HepG2 (cell line): ENCODE results near the gene SYNPR. TPM values are rescaled to one million over a fixed set of nuclear protein-coding genes. Genes with fewer than 3 reads are reported as not detected.

Experiments used
- ATAC-seq: fragments of 200-7000 bp; cut with Tn5 transposase; 3 replicates; pipeline ENCODE4 v1.9.1; 2020; ENCODE audit warnings: mild to moderate bottlenecking, moderate library complexity
- BruUV-seq: library from RNA; stranded (reverse); fragments of 400-500 nt; replicated peaks from 2 replicates; lab custom pipeline; 2021; lab: Mats Ljungman, UMichigan
- CTCF ChIA-PET: fragments of 300-600 bp; formaldehyde crosslinking; extraction: SDS; loops from one replicate; lab custom pipeline; 2021; ENCODE audit warnings: low total read pairs, inconsistent platforms, low intra/inter-chr PET ratio; lab: Yijun Ruan, JAX
- POLR2A ChIA-PET: fragments of 350-600 bp; sonication (Branson Sonifier 250); formaldehyde crosslinking; loops from one replicate; lab custom pipeline; 2020; ENCODE audit warnings: antibody characterized with exemption, inconsistent platforms; lab: Yijun Ruan, JAX
- DNase-seq: peaks from one replicate; pipeline ENCODE4 v3.0.0-alpha.2; 2015; ENCODE audit warnings: low spot score
- FAIRE-seq: peaks from 3 replicates; lab custom pipeline; 2011; peaks lifted over from hg19 to GRCh38; lab: Jason Lieb, UNC
- H2AFZ ChIP-seq: one replicate; pipeline ENCODE4 v1.6.1; 2011; ENCODE audit warnings: low read length, inconsistent platforms
- H3K27ac ChIP-seq: fragments of 300-600 bp; 3 replicates; pipeline ENCODE4 v1.8.0; 2011; ENCODE audit warnings: mixed run types, mild to moderate bottlenecking, mixed read lengths, low read length, inconsistent platforms; ENCODE audit not compliant: insufficient read depth; ENCODE audit errors: extremely low read length
- H3K27me3 ChIP-seq, 2 experiments: fragments of 200-600 bp in 1 of 2; 2 replicates in 1 of 2; 3 replicates in 1 of 2; pipeline versions ENCODE4 v1.6.0 to v1.8.0; 2011; ENCODE audit warnings: low read length in 2 of 2, mild to moderate bottlenecking in 2 of 2, moderate library complexity in 2 of 2, inconsistent platforms in 1 of 2; ENCODE audit not compliant: insufficient read depth in 2 of 2, control insufficient read depth in 1 of 2
- H3K36me3 ChIP-seq, 2 experiments: fragments of 200-600 bp in 1 of 2; replicated peaks in 1 of 2; 2 replicates in 1 of 2; 3 replicates in 1 of 2; pipeline versions ENCODE4 v1.5.1 to v1.8.0; 2011; ENCODE audit warnings: low read length in 2 of 2, inconsistent platforms in 1 of 2; ENCODE audit not compliant: insufficient read depth in 2 of 2, control insufficient read depth in 1 of 2
- H3K4me1 ChIP-seq: 2 replicates; pipeline ENCODE4 v1.5.1; 2012; ENCODE audit warnings: low read length, inconsistent platforms; ENCODE audit not compliant: insufficient read depth
- H3K4me2 ChIP-seq: 2 replicates; pipeline ENCODE4 v1.6.0; 2011; ENCODE audit warnings: low read depth, low read length, inconsistent platforms
- H3K4me3 ChIP-seq, 3 experiments: fragments of 200-600 bp in 1 of 3; sonication (generic), shearing (Covaris generic) in 1 of 3; replicated peaks in 1 of 3; 2 replicates each; pipeline ENCODE4 v1.5.1; 2011 to 2016; ENCODE audit warnings: low read length in 3 of 3, inconsistent platforms in 2 of 3, low read depth in 2 of 3, mild to moderate bottlenecking in 2 of 3, control low read depth in 1 of 3, mixed read lengths in 1 of 3; ENCODE audit not compliant: insufficient read depth in 1 of 3
- H3K79me2 ChIP-seq: one replicate; pipeline ENCODE4 v1.6.1; 2011; ENCODE audit warnings: low read length, inconsistent platforms; ENCODE audit not compliant: insufficient read depth
- H3K9ac ChIP-seq: 2 replicates; pipeline ENCODE4 v1.6.0; 2011; ENCODE audit warnings: mild to moderate bottlenecking, low read depth, low read length, inconsistent platforms; ENCODE audit not compliant: insufficient read depth
- H3K9me3 ChIP-seq: 2 replicates; pipeline ENCODE4 v1.5.1; 2012; ENCODE audit warnings: mild to moderate bottlenecking, low read length
- H4K20me1 ChIP-seq: 2 replicates; pipeline ENCODE4 v1.6.0; 2011; ENCODE audit warnings: inconsistent platforms, mild to moderate bottlenecking, low read length, moderate library complexity; ENCODE audit not compliant: insufficient read depth
- ATF2 ChIP-seq: sonication (generic); formaldehyde crosslinking; IDR thresholded peaks from 2 replicates; pipeline ENCODE4 v1.4.0; 2020; ENCODE audit warnings: missing genetic modification reagents
- FOXP4 ChIP-seq: sonication (generic); formaldehyde crosslinking; IDR thresholded peaks from 2 replicates; pipeline ENCODE4 v1.4.0; 2020; ENCODE audit warnings: missing genetic modification reagents
- KDM4B ChIP-seq: sonication (generic); formaldehyde crosslinking; IDR thresholded peaks from 2 replicates; pipeline ENCODE4 v1.4.0; 2020; ENCODE audit warnings: missing genetic modification reagents
- SMYD3 ChIP-seq: sonication (generic); formaldehyde crosslinking; IDR thresholded peaks from 2 replicates; pipeline ENCODE4 v1.8.1; 2023; ENCODE audit warnings: mild to moderate bottlenecking, missing genetic modification reagents
- USF2 ChIP-seq, 2 experiments: sonication (generic) in 1 of 2; formaldehyde crosslinking in 1 of 2; IDR thresholded peaks; 2 replicates each; pipeline versions ENCODE4 v1.5.1 to v1.6.1; 2011 to 2020; ENCODE audit warnings: borderline replicate concordance in 1 of 2, low read depth in 1 of 2, low read length in 1 of 2, mild to moderate bottlenecking in 1 of 2, missing genetic modification reagents in 1 of 2, moderate library complexity in 1 of 2
- ZNF337 ChIP-seq: sonication (generic); formaldehyde crosslinking; IDR thresholded peaks from 2 replicates; pipeline ENCODE4 v1.5.1; 2020; ENCODE audit warnings: missing genetic modification reagents, low read depth, mild to moderate bottlenecking, borderline replicate concordance
- ZNF550 ChIP-seq: sonication (generic); formaldehyde crosslinking; IDR thresholded peaks from 2 replicates; pipeline ENCODE4 v1.4.0; 2020; ENCODE audit warnings: mild to moderate bottlenecking, missing genetic modification reagents, borderline replicate concordance
- ZNF75D ChIP-seq: sonication (generic); formaldehyde crosslinking; IDR thresholded peaks from 2 replicates; pipeline ENCODE4 v1.8.1; 2023; ENCODE audit warnings: missing genetic modification reagents, mild to moderate bottlenecking, borderline replicate concordance
- ZNF777 ChIP-seq: sonication (generic); formaldehyde crosslinking; IDR thresholded peaks from 2 replicates; pipeline ENCODE4 v1.4.0; 2020; ENCODE audit warnings: missing genetic modification reagents
- ZSCAN21 ChIP-seq: sonication (generic); formaldehyde crosslinking; IDR thresholded peaks from 2 replicates; pipeline ENCODE4 v1.8.0; 2022; ENCODE audit warnings: mild to moderate bottlenecking, missing genetic modification reagents, moderate library complexity, borderline replicate concordance
- WGBS: methylation state at CpG from one replicate; pipeline ENCODE4 v1.1.6; 2017; ENCODE audit warnings: low lambda C conversion rate; 5-methylcytosine and 5-hydroxymethylcytosine counted together
- in situ Hi-C: cut with HindIII; loops from 2 replicates; pipeline ENCODE4 v1.10.0; 2017; ENCODE audit warnings: low pct_unique_long_range_greater_than_20kb; ENCODE audit not compliant: extremely low pct_ligation_motif_present
- intact Hi-C: fragments of 100-400 bp; cut with micrococcal nuclease; formaldehyde crosslinking; loops from one replicate; pipeline ENCODE4 v1.10.0; 2022; ENCODE audit not compliant: unreplicated experiment
- polyA plus RNA-seq, 8 experiments: library from polyadenylated mRNA; depleted of rRNA in 3 of 8; stranded (reverse) in 7 of 8; unstranded in 1 of 8; fragments of >200 nt; fragmentation: Illumina TruSeq in 4 of 8; extraction: Trizol in 4 of 8; gene quantifications; 2 replicates each; pipeline versions ENCODE4 v1.2.1 to v1.2.3, GENCODE V29; 2011 to 2016; ENCODE audit warnings: low read depth in 4 of 8, missing spikeins in 1 of 8, mixed read lengths in 1 of 8; ENCODE audit not compliant: insufficient read depth in 1 of 8
- total RNA-seq, 5 experiments: library from RNA; depleted of rRNA; stranded (reverse); fragments of >200 nt; fragmentation: Illumina TruSeq; extraction: Trizol; gene quantifications; 2 replicates each; pipeline ENCODE4 v1.2.3, GENCODE V29; 2016; ENCODE audit warnings: low read depth in 1 of 5

The SYNPR gene
- total and polyA plus RNA-seq, 2 of the 13 experiments (the other 11 are each of a cell fraction or from before 2014, with no cell fraction given) = 0.04 TPM; not detected in 1

GRCh38 chr3:63331520-63331919, 53.4 kb downstream of the SYNPR start (continued):
- no peak for TF ChIP-seq ATF2 (CRISPR knock-in tag)
- TF ChIP-seq USF2 (IDR thresholded peaks at IDR 0.05; ENCODE audit: low read depth, low read length) = no peak
- no peak for TF ChIP-seq USF2 (CRISPR knock-in tag; IDR thresholded peaks at IDR 0.05; ENCODE audit: borderline replicate concordance)
- TF ChIP-seq ZSCAN21 = no peak
- TF ChIP-seq ZNF75D = no peak
- no peak for TF ChIP-seq ZNF550
- TF ChIP-seq ZNF777 (CRISPR knock-in tag) = no peak
- TF ChIP-seq, all 625 proteins: peak for 0

GRCh38 chr3:63333815-63334214, 55.7 kb downstream of the SYNPR start:
- intact Hi-C loops = no loop called here
- no peak for FAIRE-seq
- Histone ChIP-seq H2AFZ (no peak overlapping the region), H3K79me2 (no peaks in the 10 kb centered on the region), H3K4me2 (no peak overlapping the region), H3K9ac (no peak overlapping the region), H3K27ac (no peak overlapping the region), H3K9me3 (no peaks in the 10 kb centered on the region), H3K4me1 (no peaks in the 10 kb centered on the region), H4K20me1 (no peaks in the 10 kb centered on the region), H3K36me3 (no peaks in the 10 kb centered on the region), H3K27me3 (no peaks in the 10 kb centered on the region; a peak in 2 of 5 replicates), H3K4me3 (no peak overlapping the region)
- TF ChIP-seq ZNF337 (CRISPR knock-in tag) (no peak), FOXP4 (CRISPR knock-in tag) (no peak), KDM4B (CRISPR knock-in tag) (no peak), SMYD3 (CRISPR knock-in tag) (no peak)
- CTCF ChIA-PET = no interaction called here
- no peak for DNase-seq
- in situ Hi-C loops = loop anchor here (10.0 kb wide), 1 partner anchor 709 kb away; no protein-coding TSS in a partner anchor
- BruUV-seq = no TSS peak
- WGBS = 0% methylated on average over 1 of the region's 1 CpG
- POLR2A ChIA-PET = no interaction called here
- ATAC-seq = no peak
